HepG2 (cell line): ENCODE results near the gene SUN1. TPM values are rescaled to one million over a fixed set of nuclear protein-coding genes. Genes with fewer than 3 reads are reported as not detected.

ENCODE experiments used
- ATAC-seq: fragments of 200-7000 bp; cut with Tn5 transposase; 3 replicates; pipeline ENCODE4 v1.9.1; 2020; ENCODE audit warnings: mild to moderate bottlenecking, moderate library complexity
- BruUV-seq: library from RNA; stranded (reverse); fragments of 400-500 nt; replicated peaks from 2 replicates; lab custom pipeline; 2021; lab: Mats Ljungman, UMichigan
- CTCF ChIA-PET: fragments of 300-600 bp; formaldehyde crosslinking; extraction: SDS; loops from one replicate; lab custom pipeline; 2021; ENCODE audit warnings: low total read pairs, inconsistent platforms, low intra/inter-chr PET ratio; lab: Yijun Ruan, JAX
- POLR2A ChIA-PET: fragments of 350-600 bp; sonication (Branson Sonifier 250); formaldehyde crosslinking; loops from one replicate; lab custom pipeline; 2020; ENCODE audit warnings: antibody characterized with exemption, inconsistent platforms; lab: Yijun Ruan, JAX
- DNase-seq: peaks from one replicate; pipeline ENCODE4 v3.0.0-alpha.2; 2015; ENCODE audit warnings: low spot score
- FAIRE-seq: peaks from 3 replicates; lab custom pipeline; 2011; peaks lifted over from hg19 to GRCh38; lab: Jason Lieb, UNC
- H2AFZ ChIP-seq: one replicate; pipeline ENCODE4 v1.6.1; 2011; ENCODE audit warnings: low read length, inconsistent platforms
- H3K27ac ChIP-seq: fragments of 300-600 bp; 3 replicates; pipeline ENCODE4 v1.8.0; 2011; ENCODE audit warnings: mixed run types, mild to moderate bottlenecking, mixed read lengths, low read length, inconsistent platforms; ENCODE audit not compliant: insufficient read depth; ENCODE audit errors: extremely low read length
- H3K27me3 ChIP-seq, 2 experiments: fragments of 200-600 bp in 1 of 2; 2 replicates in 1 of 2; 3 replicates in 1 of 2; pipeline versions ENCODE4 v1.6.0 to v1.8.0; 2011; ENCODE audit warnings: low read length in 2 of 2, mild to moderate bottlenecking in 2 of 2, moderate library complexity in 2 of 2, inconsistent platforms in 1 of 2; ENCODE audit not compliant: insufficient read depth in 2 of 2, control insufficient read depth in 1 of 2
- H3K36me3 ChIP-seq, 2 experiments: fragments of 200-600 bp in 1 of 2; replicated peaks in 1 of 2; 2 replicates in 1 of 2; 3 replicates in 1 of 2; pipeline versions ENCODE4 v1.5.1 to v1.8.0; 2011; ENCODE audit warnings: low read length in 2 of 2, inconsistent platforms in 1 of 2; ENCODE audit not compliant: insufficient read depth in 2 of 2, control insufficient read depth in 1 of 2
- H3K4me1 ChIP-seq: 2 replicates; pipeline ENCODE4 v1.5.1; 2012; ENCODE audit warnings: low read length, inconsistent platforms; ENCODE audit not compliant: insufficient read depth
- H3K4me2 ChIP-seq: 2 replicates; pipeline ENCODE4 v1.6.0; 2011; ENCODE audit warnings: low read depth, low read length, inconsistent platforms
- H3K4me3 ChIP-seq, 3 experiments: fragments of 200-600 bp in 1 of 3; sonication (generic), shearing (Covaris generic) in 1 of 3; replicated peaks in 1 of 3; 2 replicates each; pipeline ENCODE4 v1.5.1; 2011 to 2016; ENCODE audit warnings: low read length in 3 of 3, inconsistent platforms in 2 of 3, low read depth in 2 of 3, mild to moderate bottlenecking in 2 of 3, control low read depth in 1 of 3, mixed read lengths in 1 of 3; ENCODE audit not compliant: insufficient read depth in 1 of 3
- H3K79me2 ChIP-seq: one replicate; pipeline ENCODE4 v1.6.1; 2011; ENCODE audit warnings: low read length, inconsistent platforms; ENCODE audit not compliant: insufficient read depth
- H3K9ac ChIP-seq: 2 replicates; pipeline ENCODE4 v1.6.0; 2011; ENCODE audit warnings: mild to moderate bottlenecking, low read depth, low read length, inconsistent platforms; ENCODE audit not compliant: insufficient read depth
- H3K9me3 ChIP-seq: 2 replicates; pipeline ENCODE4 v1.5.1; 2012; ENCODE audit warnings: mild to moderate bottlenecking, low read length
- H4K20me1 ChIP-seq: 2 replicates; pipeline ENCODE4 v1.6.0; 2011; ENCODE audit warnings: inconsistent platforms, mild to moderate bottlenecking, low read length, moderate library complexity; ENCODE audit not compliant: insufficient read depth
- BHLHE40 ChIP-seq: IDR thresholded peaks from 2 replicates; pipeline ENCODE4 v1.6.1; 2011; ENCODE audit warnings: low read length, improper control_type of control experiment
- HNRNPK ChIP-seq: fragments of 200-400 bp; formaldehyde crosslinking; IDR thresholded peaks from 2 replicates; pipeline ENCODE4 v1.6.1; 2018; ENCODE audit warnings: low read length, low read depth, moderate library complexity, mild to moderate bottlenecking; ENCODE audit not compliant: poor library complexity, severe bottlenecking
- MED8 ChIP-seq: sonication (generic); formaldehyde crosslinking; IDR thresholded peaks from 2 replicates; pipeline ENCODE4 v1.8.1; 2023; ENCODE audit warnings: mild to moderate bottlenecking, missing genetic modification reagents; ENCODE audit not compliant: insufficient replicate concordance
- REXO4 ChIP-seq: sonication (generic); formaldehyde crosslinking; IDR thresholded peaks from 2 replicates; pipeline ENCODE4 v1.8.0; 2022; ENCODE audit warnings: missing genetic modification reagents, mild to moderate bottlenecking, borderline replicate concordance
- SYNCRIP ChIP-seq: fragments of 200-400 bp; formaldehyde crosslinking; IDR thresholded peaks from 2 replicates; pipeline ENCODE4 v1.6.1; 2018; ENCODE audit warnings: mild to moderate bottlenecking, low read depth, low read length; ENCODE audit not compliant: insufficient read depth
- ZNF3 ChIP-seq: IDR thresholded peaks from 2 replicates; pipeline ENCODE4 v1.7.0; 2017; ENCODE audit warnings: inconsistent platforms
- ZSCAN5A ChIP-seq: sonication (generic); formaldehyde crosslinking; IDR thresholded peaks from 2 replicates; pipeline ENCODE4 v1.8.0; 2022; ENCODE audit warnings: mild to moderate bottlenecking, missing genetic modification reagents, borderline replicate concordance
- WGBS: methylation state at CpG from one replicate; pipeline ENCODE4 v1.1.6; 2017; ENCODE audit warnings: low lambda C conversion rate; 5-methylcytosine and 5-hydroxymethylcytosine counted together
- in situ Hi-C: cut with HindIII; loops from 2 replicates; pipeline ENCODE4 v1.10.0; 2017; ENCODE audit warnings: low pct_unique_long_range_greater_than_20kb; ENCODE audit not compliant: extremely low pct_ligation_motif_present
- intact Hi-C: fragments of 100-400 bp; cut with micrococcal nuclease; formaldehyde crosslinking; loops from one replicate; pipeline ENCODE4 v1.10.0; 2022; ENCODE audit not compliant: unreplicated experiment
- polyA plus RNA-seq, 8 experiments: library from polyadenylated mRNA; depleted of rRNA in 3 of 8; stranded (reverse) in 7 of 8; unstranded in 1 of 8; fragments of >200 nt; fragmentation: Illumina TruSeq in 4 of 8; extraction: Trizol in 4 of 8; gene quantifications; 2 replicates each; pipeline versions ENCODE4 v1.2.1 to v1.2.3, GENCODE V29; 2011 to 2016; ENCODE audit warnings: low read depth in 4 of 8, missing spikeins in 1 of 8, mixed read lengths in 1 of 8; ENCODE audit not compliant: insufficient read depth in 1 of 8
- total RNA-seq, 5 experiments: library from RNA; depleted of rRNA; stranded (reverse); fragments of >200 nt; fragmentation: Illumina TruSeq; extraction: Trizol; gene quantifications; 2 replicates each; pipeline ENCODE4 v1.2.3, GENCODE V29; 2016; ENCODE audit warnings: low read depth in 1 of 5
- TF ChIP-seq, protein P1 (sequence below): sonication (generic); formaldehyde crosslinking; IDR thresholded peaks from 2 replicates; pipeline ENCODE4 v1.5.1; 2020; ENCODE audit warnings: mild to moderate bottlenecking, missing genetic modification reagents, moderate library complexity

Gene SUN1
- total and polyA plus RNA-seq, 2 of the 13 experiments (the other 11 are each of a cell fraction or from before 2014, with no cell fraction given), result 47.0 to 126 TPM

DNA sequence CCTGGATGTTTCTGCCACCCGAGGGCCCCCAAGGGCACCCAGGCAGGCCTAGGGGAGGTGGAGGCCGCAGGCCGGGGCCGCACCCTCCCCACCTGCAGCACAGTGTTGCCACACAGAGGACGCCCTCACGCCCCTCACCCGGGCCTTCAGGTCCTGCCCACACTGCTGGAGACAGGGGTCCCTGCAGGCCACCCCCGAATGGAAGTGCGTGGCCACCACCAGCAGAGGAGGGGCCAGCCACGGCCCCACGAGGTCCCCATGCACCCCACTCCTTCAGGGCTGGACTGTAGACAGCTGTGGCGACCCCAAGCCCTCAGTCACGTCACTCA is 86.8 kb downstream of the SUN1 start (continued):
- TF ChIP-seq REXO4, result no peak
- TF ChIP-seq SYNCRIP, result no peak
- TF ChIP-seq BHLHE40, result no peak
- TF ChIP-seq MED8 (CRISPR knock-in tag), result no peak
- TF ChIP-seq, protein P1, sequence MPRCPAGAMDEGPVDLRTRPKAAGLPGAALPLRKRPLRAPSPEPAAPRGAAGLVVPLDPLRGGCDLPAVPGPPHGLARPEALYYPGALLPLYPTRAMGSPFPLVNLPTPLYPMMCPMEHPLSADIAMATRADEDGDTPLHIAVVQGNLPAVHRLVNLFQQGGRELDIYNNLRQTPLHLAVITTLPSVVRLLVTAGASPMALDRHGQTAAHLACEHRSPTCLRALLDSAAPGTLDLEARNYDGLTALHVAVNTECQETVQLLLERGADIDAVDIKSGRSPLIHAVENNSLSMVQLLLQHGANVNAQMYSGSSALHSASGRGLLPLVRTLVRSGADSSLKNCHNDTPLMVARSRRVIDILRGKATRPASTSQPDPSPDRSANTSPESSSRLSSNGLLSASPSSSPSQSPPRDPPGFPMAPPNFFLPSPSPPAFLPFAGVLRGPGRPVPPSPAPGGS (CRISPR knock-in tag), result no peak
- TF ChIP-seq ZSCAN5A (CRISPR knock-in tag), result no peak

DNA sequence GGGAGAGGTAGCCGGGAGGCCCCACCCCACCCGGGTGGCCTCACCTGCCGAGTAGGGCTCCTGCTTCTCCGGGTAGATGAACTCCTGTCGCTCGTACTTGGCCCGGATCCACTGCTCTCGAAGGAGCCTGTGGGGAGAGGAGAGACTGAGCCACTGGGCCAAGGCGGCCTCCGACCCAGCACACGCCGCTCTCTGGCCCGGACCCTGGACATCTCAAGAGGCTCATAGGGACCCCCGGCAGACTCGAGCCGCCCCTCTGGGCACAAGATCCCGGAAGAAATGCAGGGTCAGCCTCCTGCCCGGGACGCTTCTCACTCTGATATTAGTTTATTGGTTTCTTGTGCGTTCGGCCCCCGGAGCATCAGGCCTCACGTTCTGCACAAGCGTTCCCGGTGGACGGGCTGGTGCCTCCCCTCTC is 87.7 kb downstream of the SUN1 start:
- FAIRE-seq (no peak), ATAC-seq (no peak), DNase-seq (no peak)
- no peak overlapping the region for H2AFZ ChIP-seq
- no peaks in the 10 kb centered on the region for H3K27me3 ChIP-seq
- WGBS, result 99% methylated on average over 21 of the region's 26 CpGs
- intact Hi-C loops, result no loop called here
- no peaks in the 10 kb centered on the region for H3K36me3 ChIP-seq
- H4K20me1 ChIP-seq, result no peaks in the 10 kb centered on the region
- no peaks in the 10 kb centered on the region for H3K79me2 ChIP-seq
- no peak overlapping the region for H3K9ac ChIP-seq
- no TSS peak for BruUV-seq
- no peaks in the 10 kb centered on the region for H3K9me3 ChIP-seq
- no peak overlapping the region for H3K27ac ChIP-seq
- TF ChIP-seq ZNF3 (CRISPR knock-in tag), result no peak
- peak; percentile 84 for TF ChIP-seq HNRNPK
- TF ChIP-seq, all 625 proteins: peak for 1
- CTCF ChIA-PET, result no interaction called here
- in situ Hi-C loops, result no loop called here
- Histone ChIP-seq H3K4me3 (no peak overlapping the region), H3K4me2 (no peak overlapping the region), H3K4me1 (peaks cover 13% of the 10 kb centered on the region; the same call in 1 of the 2 replicates)
- POLR2A ChIA-PET, result no interaction called here
